Stimulated activated CD8-positive, alpha-beta memory T cell treated with anti-CD3 and anti-CD28 coated beads, Interleukin-15, amount 100 ng/mL, for 24 hours (primary cell): ENCODE measurements around the gene PKIB.
"Not testable (repeated sequence)": the region's sequence is repeated elsewhere in the genome, so short reads cannot be mapped to it uniquely, and the experiment has no call there.

ENCODE experiments used
- DNase-seq: peaks from one replicate; pipeline ENCODE4 v3.0.0-alpha.2; 2020; ENCODE audit warnings: low read depth

PKIB gene

DNA sequence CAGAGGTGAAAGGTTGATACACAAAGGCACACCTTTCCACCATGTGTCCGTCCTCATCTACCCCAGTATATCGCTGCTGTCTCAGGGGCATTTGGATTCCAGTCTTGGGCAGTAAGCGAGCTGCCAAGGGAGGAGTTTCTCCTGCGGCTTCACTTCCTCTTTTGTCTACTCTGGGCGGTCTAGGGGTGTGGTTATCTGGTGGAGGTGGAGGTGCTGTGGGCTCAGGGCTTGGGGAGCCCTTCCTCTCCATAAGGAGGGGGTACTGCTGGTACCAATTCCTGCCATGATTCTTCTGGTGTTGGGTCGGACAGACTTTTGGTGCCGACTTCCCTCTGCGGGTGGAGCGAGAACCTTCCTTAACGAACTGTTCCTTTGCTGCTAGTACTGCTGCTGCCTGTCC, 137.4 kb downstream of the PKIB start:
- no peak for DNase-seq

DNA sequence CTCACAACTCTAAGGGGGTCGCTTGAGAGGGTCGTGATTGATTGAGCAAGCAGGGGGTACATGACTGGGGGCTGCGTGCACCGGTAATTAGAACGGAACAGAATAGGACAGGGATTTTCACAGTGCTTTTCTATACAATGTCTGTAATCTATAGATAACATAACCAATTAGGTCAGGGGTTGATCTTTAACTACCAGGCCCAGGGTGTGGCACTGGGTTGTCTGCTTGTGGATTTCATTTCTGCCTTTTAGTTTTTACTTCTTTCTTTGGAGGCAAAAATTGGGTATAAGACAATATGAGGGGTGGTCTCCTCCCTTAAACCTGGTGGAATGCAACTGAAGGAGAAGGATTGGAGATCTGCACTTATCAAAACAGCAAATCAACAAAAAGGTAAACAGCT, 138.7 kb downstream of the PKIB start:
- not testable (repeated sequence) for DNase-seq

DNA sequence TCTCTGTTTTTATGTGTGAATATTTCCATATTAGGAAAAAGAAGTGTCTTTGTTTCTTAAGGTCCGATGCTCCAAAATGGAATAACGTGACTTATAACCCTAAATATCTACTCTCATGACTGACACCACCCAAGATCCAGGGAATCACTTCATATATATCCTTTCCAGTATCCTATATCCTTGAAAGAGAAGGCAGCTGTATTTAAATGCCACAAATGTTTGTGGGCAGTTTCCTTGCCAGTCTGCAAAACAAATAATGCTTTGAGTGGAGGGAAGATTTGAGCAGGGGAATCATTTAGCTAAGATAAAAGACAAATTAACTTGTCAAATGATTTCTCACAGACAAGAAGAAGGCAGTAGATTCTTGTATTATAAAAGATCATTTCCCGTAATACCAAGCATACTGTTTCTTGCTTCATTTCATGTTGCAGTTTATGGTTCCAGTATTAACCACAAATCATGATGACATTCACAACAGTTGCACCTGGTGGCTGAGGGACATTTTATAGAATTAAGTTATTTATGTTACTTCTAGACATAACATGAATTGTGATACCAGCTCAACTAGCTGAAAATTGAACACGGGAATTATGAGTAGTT, 139.3 kb downstream of the PKIB start:
- no peak for DNase-seq

DNA sequence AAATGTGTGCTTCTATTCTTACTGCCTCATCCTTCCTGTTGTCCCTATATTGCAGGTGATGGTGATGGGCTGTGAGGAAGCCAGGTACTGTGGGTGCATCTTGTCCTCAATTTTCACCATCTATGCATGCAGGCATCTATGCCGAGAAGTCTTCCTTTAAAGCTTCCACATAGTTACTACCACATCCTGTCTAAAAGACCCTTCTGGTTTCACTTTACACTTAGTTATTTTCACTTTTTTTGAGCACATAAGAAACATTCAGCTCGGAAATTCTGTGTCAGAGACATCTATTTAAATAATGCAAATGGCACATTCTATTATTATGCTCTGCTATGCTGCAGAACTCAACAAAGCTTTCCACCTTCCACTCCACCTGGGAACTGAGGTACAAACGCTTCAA, 141.1 kb downstream of the PKIB start:
- no peak for DNase-seq

DNA sequence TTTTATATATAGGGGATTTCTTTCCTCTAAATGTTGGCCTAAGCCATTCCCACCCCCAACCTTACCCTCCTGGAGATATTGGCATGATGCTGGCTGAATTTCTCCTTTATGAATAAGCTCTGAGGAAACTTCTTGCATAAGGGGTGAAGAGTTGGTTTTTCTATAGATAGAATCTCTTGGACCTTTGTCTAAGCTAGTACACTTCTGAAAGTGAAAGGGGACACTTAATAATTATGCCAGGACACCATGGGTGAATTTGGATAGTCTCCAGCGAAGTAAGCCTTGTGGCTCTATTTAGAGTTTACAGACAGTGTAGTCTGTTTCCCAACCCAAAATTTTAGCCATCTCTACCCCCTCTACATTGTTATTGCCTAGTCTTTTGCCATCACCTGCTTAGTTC, 142.3 kb downstream of the PKIB start:
- no peak for DNase-seq

DNA sequence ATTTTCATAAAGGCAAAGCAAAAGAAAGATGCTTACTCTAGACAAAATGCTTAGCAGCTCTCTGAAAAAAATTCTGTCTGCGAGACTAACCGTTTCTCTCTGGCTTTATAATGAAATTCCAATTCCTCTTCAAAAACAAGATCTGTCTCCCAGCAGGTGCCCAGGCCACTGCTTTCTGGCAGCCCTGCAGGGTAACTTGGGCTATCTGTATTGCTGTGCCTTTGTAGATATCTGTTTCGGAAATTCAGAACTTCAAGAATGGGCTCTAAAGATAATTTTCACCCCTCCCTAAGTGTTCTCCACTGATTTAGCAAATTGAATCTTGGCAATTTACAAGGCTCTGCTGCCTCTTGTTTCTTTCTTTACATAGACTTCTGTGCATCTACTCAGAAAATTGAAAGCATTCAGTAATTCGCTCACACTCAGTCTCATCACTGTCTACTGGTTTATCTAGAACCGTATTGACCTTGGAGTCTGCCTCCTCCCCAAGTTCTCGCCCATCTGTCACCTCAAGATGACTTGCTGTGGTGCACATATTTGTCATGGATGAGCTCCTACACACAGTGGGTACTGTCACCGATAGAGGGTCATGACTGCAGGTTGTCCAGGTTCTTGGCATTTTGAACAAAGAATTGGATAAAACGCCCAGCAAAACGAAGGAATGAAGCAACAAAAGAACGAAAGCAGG, 142.9 kb downstream of the PKIB start:
- no peak for DNase-seq

DNA sequence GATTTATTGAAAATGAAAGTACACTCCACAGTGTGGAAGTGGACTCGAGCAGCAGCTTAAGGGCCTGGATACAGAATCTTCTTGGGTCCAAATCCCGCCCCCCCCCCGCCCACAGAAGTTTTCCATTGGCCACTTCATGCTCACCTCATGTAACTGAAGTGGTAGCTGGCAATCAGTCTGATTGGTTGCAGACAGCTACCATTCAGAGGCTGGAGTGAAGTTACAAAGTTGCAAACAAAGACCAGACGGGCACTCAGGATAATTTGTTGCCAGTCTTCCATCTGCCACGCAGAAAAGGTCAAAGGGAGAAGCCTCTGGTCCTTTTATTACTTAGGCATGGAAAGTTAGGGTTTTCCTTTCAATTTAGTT, 143.5 kb downstream of the PKIB start:
- DNase-seq, result no peak

DNA sequence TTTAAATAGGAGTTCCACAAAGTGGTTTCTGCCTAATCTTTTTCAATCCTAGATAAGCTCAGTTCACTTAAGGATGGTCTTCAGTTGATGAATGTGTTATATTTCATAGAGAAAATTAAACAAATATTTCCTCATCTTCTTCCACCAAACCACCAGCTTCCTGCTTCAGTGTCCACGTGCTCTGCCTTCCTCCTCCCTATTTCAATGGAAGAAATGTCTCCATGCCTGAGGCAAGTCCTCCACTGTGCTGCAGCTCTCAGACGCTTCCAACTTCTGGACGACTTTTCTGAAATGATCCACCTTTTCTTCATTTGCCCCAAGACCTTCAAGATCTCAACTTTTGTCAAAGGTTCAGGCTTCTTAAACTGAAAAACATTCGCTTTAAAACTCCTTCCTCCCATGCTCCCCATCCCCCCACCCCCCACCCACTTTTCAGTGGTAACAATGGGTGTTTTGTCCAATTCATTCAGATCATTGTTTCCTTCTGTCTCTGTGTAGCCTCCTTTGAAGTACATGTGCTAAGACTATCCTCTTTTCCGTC, 144.1 kb downstream of the PKIB start:
- DNase-seq, result no peak

DNA sequence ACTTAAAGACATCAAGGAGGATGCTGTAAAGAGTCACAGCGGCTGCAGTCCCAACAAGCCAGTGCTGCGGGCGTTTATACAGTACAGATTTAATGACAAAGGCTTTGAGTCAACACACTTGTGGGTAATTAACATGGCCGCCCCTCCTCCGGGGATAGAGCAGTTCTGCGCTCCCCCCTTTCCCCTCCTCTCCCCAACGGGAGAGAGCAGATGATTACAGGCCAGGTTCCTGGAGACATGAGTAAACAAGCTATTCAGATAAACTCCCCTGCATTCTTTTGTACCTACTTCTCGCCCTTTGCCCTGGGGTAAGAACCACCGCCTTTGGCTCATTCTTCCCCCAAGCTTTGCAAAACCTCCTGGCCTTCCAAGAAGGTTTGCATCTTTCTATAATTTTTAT, 145.7 kb downstream of the PKIB start:
- no peak for DNase-seq

DNA sequence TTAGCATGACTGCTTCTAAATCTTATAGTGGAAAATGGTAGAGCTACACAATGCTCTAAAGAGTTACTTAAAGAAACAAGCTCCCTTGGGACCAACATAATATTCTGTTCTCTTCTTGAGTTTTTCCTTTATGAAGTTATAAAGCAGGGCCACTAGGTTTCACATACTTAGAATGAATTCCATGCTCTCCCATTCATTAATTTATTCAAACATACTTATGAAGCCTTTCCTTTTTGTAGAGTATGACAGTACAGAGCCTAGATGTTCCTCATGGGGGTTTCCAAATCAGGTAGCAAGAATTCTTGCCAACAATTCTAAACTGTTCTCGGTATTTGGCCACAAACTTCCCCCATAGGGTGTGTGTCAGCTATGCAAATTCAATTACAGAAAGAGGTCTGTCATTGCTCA, 148.7 kb downstream of the PKIB start:
- no peak for DNase-seq

DNA sequence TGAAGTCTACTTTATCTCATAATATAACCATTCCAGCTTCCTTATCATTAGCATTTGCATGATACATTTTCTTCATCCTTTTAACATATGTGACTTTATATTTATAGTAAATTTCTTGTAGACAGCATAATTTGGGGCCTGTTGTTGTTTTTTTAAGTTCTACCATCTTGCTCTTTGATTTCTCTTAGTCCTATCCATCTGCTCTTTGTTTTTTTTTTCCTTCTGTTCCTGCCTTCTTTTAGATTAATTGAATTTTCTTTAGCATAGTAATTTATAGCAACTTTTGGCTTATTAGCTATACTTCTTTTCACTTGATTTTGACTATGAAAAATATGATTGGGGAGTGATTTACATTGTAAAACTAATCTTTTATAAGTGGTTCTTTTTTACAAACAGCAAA, 150.1 kb downstream of the PKIB start:
- DNase-seq, result no peak

DNA sequence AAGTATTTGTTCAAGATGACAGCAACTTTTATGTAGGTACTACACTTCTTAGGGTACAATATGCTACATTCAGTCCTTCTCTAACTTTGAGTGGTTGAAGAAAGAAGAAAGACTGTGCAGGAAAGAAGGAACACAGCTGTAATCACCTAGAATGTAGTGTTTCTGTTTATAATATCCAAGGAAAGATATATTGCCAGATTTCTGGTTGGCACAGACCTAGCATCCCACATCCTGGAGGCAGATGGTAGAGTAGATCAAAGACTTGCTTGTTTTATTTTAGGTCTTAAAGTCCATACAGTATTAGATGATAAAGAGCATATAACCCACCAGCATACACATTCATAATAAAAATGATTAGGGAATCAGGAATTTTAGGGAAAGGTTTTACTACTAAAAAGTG, 156.1 kb downstream of the PKIB start:
- no peak for DNase-seq

DNA sequence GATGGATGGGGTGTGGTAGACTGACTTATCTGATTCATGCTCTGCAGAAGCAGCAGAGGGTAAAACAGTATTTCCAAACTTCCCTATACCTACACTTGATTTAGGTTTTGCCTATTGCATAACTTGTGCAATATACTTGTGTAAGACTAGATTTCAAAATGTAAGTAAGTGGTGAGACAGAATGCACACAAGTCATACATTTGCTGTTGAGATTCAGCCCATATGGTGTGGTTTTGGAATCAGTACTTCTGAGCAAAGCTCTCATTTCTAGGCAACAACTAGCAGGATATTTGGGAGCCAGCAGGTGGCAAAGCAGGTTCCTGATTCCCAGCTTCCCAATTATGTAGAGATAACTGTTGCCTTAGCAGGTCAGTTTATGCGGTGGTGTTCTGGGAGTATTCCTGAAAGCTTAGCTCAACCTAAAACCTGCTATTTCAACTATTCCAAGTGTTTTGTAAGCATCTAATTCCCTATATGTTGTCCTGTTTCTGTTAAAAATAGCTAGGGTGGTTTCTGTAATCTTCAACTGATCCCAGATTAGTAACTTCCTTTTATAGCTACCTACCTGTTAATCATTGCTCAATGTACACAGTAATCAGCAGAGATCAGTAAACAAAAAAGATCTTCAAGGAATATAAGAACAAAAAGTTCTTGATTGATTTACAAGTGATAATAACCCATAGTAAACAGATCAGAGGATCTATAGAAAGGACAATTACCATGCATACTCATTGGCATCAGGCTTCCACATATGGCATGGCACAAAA, 160.8 kb downstream of the PKIB start:
- DNase-seq, result no peak

DNA sequence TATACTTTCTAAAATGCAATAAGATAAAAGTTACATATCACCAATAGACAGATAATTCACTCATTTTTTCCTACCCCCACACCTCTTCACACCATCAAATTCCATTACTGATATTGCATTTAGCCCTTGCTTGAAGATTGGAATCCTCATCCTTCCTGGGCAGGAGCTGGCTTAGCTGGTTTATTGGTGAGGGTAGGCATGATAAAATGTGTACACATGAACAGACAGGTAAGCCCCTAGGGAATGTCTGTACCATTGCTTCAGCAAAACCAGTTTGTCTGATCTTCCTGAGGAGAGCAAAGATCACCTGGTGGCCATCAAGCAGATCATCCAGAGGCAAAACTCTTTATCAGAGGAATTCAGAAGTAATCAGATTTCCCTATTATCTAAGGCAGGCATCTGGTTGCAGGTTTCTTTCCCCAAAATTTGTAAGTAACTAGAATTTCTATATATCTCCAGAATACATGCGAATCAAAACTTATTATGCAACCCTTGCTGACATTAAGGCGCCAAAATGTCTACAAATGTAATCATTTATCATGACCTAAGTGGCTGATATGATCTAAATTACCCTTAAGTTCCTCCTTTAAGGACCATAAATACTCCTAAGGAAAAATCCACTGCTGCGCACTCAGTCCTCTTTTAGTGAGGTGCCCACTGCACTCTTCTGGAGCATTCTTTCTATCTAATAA, 162.7 kb downstream of the PKIB start:
- DNase-seq, result no peak
